HG02623 (cell line): Measurements from ENCODE around the gene MYO3B.
A peak's percentile ranks its signal among the peaks of the same experiment; 100 is the strongest.

Experiments
- ATAC-seq: cut with Tn5 transposase; IDR thresholded peaks from one replicate; pipeline ENCODE4 v1.9.1; 2021; ENCODE audit warnings: moderate library complexity; ENCODE audit not compliant: unreplicated experiment

The MYO3B gene

GRCh38 chr2:170177950-170178781 is at the start of gene MYO3B:
Gene MYO3B (plus strand): TSS chr2:170178147. CDS start chr2:170178288, 141 bp downstream.
- ATAC-seq: no peak

- ATAC-seq: peak; percentile 42
Measured at GRCh38 chr2:170139276-170139967, 38.5 kb upstream of the MYO3B start.

GRCh38 chr2:170140561-170140960 is 37.4 kb upstream of the MYO3B start:
- ATAC-seq: no peak

GRCh38 chr2:170141865-170142264 is 36.1 kb upstream of the MYO3B start:
- ATAC-seq: no peak

GRCh38 chr2:170142502-170142901 is 35.4 kb upstream of the MYO3B start:
- ATAC-seq: no peak

- no peak for ATAC-seq
Measured at GRCh38 chr2:170143045-170143717, 34.8 kb upstream of the MYO3B start.

GRCh38 chr2:170144761-170145160 is 33.2 kb upstream of the MYO3B start:
- no peak for ATAC-seq

- no peak for ATAC-seq
Measured at GRCh38 chr2:170145191-170145590, 32.8 kb upstream of the MYO3B start.

GRCh38 chr2:170145675-170146432 is 32.1 kb upstream of the MYO3B start:
- ATAC-seq: no peak

- no peak for ATAC-seq
Measured at GRCh38 chr2:170146784-170147183, 31.2 kb upstream of the MYO3B start.

- no peak for ATAC-seq
Measured at GRCh38 chr2:170147576-170147975, 30.4 kb upstream of the MYO3B start.

- ATAC-seq: no peak
Measured at GRCh38 chr2:170148161-170148560, 29.8 kb upstream of the MYO3B start.

- ATAC-seq: no peak
Measured at GRCh38 chr2:170152421-170152820, 25.5 kb upstream of the MYO3B start.

- ATAC-seq: no peak
Measured at GRCh38 chr2:170155022-170155722, 22.8 kb upstream of the MYO3B start.

GRCh38 chr2:170155723-170156253 is 22.2 kb upstream of the MYO3B start:
- no peak for ATAC-seq

GRCh38 chr2:170156592-170156991 is 21.4 kb upstream of the MYO3B start:
- ATAC-seq: no peak

- no peak for ATAC-seq
Measured at GRCh38 chr2:170157025-170157684, 20.8 kb upstream of the MYO3B start.

- ATAC-seq: no peak
Measured at GRCh38 chr2:170159060-170159459, 18.9 kb upstream of the MYO3B start.

- no peak for ATAC-seq
Measured at GRCh38 chr2:170161516-170162270, 16.3 kb upstream of the MYO3B start.
